ENCODE measurements around the gene RSKR. TPM values are rescaled to one million over a fixed set of nuclear protein-coding genes. Genes with fewer than 3 reads are reported as not detected.
A peak's percentile ranks its signal among the peaks of the same experiment; 100 is the strongest.

The RSKR gene
- total RNA-seq, 2 donors from 2014 or later, result 25.5 to 36.3 TPM

- no peak for ATAC-seq (replicated peaks)
- Mint-ChIP-seq H3K4me1 (peaks cover 30% of the 10 kb centered on the region), H3K9me3 (no peaks in the 10 kb centered on the region), H3K36me3 (ENCODE audit: low read depth) (peaks cover 72% of the 10 kb centered on the region), H3K27ac (peak overlapping the region; percentile 92), H3K27me3 (no peaks in the 10 kb centered on the region), H3K4me3 (peak overlapping the region; percentile 98)
Measured at GRCh38 chr17:28643983-28644786, 30.2 kb upstream of the RSKR start.

GRCh38 chr17:28641579-28641978, 27.6 kb upstream of the RSKR start:
- Mint-ChIP-seq H3K27ac (no peak overlapping the region), H3K9me3 (no peaks in the 10 kb centered on the region), H3K36me3 (ENCODE audit: low read depth) (peaks cover 80% of the 10 kb centered on the region), H3K4me1 (peaks cover 27% of the 10 kb centered on the region), H3K27me3 (no peaks in the 10 kb centered on the region), H3K4me3 (no peak overlapping the region)
- ATAC-seq (replicated peaks), result no peak

GRCh38 chr17:28635506-28635905, 21.5 kb upstream of the RSKR start:
- no peak overlapping the region for H3K4me3 Mint-ChIP-seq
- H3K27me3 Mint-ChIP-seq, result no peaks in the 10 kb centered on the region
- no peaks in the 10 kb centered on the region for H3K9me3 Mint-ChIP-seq
- H3K36me3 Mint-ChIP-seq (ENCODE audit: low read depth), result peaks cover 100% of the 10 kb centered on the region
- peaks cover 14% of the 10 kb centered on the region for H3K4me1 Mint-ChIP-seq
- H3K27ac Mint-ChIP-seq, result no peak overlapping the region
- ATAC-seq (replicated peaks), result no peak

DNA sequence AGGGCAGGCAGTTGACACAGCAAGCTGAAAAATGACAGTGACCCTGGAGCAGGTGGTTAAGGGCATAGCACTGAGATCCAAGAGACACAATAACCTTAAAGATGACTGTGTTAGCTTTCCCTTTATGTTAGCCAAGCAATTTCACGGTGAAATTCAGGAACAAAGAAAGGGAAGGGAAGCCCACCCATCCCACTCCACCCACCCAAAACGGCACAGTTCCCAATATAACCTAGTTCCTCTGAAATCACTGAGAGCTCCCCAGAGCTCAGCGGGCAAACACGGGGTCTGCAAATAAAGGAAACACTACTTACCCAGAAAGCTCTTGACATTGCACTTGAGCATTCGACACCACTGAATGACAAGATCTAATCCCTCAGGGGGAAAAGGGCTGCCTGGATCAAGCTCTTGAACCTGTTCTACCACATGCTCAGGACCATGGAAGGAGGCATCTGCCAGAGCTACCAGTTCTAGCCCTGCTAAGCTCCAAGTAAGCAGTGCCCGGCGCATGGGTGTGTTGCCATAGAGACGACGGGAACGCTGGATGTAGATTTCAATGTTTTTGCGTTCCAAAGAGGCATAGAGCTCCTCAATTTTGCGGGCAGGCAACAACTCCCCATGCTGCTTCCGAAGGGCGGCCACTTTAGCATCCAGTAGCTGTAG, 20.4 kb upstream of the RSKR start:
- no peak for ATAC-seq (replicated peaks)

DNA sequence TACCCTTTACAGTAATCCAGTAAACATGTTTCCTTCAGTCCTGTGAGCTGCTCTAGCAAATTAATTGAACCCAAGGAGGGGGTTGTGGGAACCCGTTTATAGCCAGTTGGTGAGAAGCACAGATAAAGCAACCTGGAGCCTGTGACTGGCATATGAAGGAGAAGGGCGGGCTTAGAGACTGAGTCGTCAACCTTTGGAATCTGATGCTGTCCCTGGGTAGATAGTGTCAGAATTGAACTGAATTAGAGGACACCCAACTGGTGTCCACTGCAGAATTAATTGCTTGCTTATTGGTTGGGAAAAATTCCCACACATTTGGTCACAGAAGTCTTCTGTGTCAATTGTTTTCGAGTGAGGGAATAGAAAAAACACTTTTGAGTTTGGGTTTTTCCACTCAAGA, 12.8 kb upstream of the RSKR start:
- Mint-ChIP-seq H3K36me3 (ENCODE audit: low read depth) (peaks cover 96% of the 10 kb centered on the region), H3K4me1 (peaks cover 10% of the 10 kb centered on the region), H3K9me3 (no peaks in the 10 kb centered on the region), H3K27ac (peak overlapping the region; percentile 61), H3K27me3 (no peaks in the 10 kb centered on the region), H3K4me3 (no peak overlapping the region)
- no peak for ATAC-seq (replicated peaks)

More for the DNA sequence above, 20.4 kb upstream of the RSKR start:
- peaks cover 100% of the 10 kb centered on the region for H3K36me3 Mint-ChIP-seq (ENCODE audit: low read depth)
- H3K27ac Mint-ChIP-seq, result peak overlapping the region; percentile 54
- no peaks in the 10 kb centered on the region for H3K27me3 Mint-ChIP-seq
- no peak overlapping the region for H3K4me3 Mint-ChIP-seq
- peaks cover 14% of the 10 kb centered on the region for H3K4me1 Mint-ChIP-seq
- no peaks in the 10 kb centered on the region for H3K9me3 Mint-ChIP-seq

DNA sequence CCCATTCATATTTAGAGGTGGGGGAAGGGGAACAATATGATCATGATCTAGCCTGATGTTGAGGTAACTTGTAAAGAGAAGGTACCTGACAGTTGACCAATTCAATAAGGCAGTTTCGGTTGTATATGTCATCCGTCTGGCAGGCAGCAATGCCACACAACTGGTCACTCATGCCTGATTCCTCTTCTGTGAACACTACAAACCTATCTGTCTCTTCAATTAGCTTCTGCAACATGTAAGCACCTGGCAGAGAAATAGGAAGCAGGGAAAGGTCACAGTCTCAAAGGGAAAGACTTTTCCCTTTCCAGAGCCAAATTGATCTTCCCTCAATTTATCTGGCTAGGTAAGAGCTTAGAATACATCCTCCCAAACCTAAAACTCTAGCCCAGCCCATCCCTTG, 10.2 kb upstream of the RSKR start:
- Mint-ChIP-seq H3K4me1 (peaks cover 10% of the 10 kb centered on the region), H3K27me3 (no peaks in the 10 kb centered on the region), H3K9me3 (no peaks in the 10 kb centered on the region), H3K4me3 (no peak overlapping the region), H3K36me3 (ENCODE audit: low read depth) (peaks cover 97% of the 10 kb centered on the region), H3K27ac (no peak overlapping the region)
- no peak for ATAC-seq (replicated peaks)

DNA sequence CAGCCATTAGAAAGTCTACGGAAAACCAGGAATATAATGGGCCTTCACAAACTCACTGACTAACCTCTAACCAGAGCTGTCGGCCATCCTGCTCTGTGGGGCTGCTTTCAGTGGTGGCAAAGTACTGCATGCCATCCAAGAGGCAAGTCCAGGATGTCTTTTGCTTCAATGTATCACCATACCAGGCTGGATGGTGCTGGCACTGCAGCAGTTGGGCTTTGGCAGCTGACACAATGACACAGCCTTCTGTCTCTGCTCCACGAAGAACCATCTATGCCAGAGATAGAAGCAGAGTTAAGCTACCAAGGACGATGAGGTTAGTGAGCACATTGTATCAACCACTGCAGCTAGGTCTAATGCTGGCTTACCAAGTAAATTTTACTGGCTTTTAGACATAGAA, 9.7 kb upstream of the RSKR start:
- Mint-ChIP-seq H3K4me3 (no peak overlapping the region), H3K27ac (no peak overlapping the region), H3K36me3 (ENCODE audit: low read depth) (peaks cover 100% of the 10 kb centered on the region), H3K27me3 (no peaks in the 10 kb centered on the region), H3K9me3 (no peaks in the 10 kb centered on the region), H3K4me1 (peaks cover 10% of the 10 kb centered on the region)
- no peak for ATAC-seq (replicated peaks)

DNA sequence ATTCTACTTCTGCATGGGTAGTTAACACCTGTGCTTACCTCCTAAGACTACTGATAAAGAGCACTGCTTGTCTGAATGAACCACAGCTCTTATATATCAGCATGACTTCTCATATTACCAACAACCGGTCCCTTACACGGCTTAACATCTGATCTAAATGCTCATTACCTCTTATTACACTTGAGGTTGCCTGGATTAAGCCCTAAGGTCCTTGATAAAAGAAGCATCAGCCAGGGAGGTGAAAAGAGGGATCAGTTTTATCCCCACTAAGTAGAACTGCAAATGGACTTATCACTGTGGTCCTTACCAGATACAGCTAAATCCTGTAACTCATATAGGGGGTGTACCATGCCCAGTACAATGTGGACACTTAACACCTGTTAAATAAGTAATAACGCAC, 8.2 kb upstream of the RSKR start:
- Mint-ChIP-seq H3K4me3 (no peak overlapping the region), H3K27ac (peak overlapping the region; percentile 10), H3K9me3 (no peaks in the 10 kb centered on the region), H3K4me1 (peaks cover 10% of the 10 kb centered on the region), H3K27me3 (no peaks in the 10 kb centered on the region), H3K36me3 (ENCODE audit: low read depth) (peaks cover 100% of the 10 kb centered on the region)
- ATAC-seq (replicated peaks), result no peak

- Mint-ChIP-seq H3K4me3 (no peak overlapping the region), H3K27me3 (no peaks in the 10 kb centered on the region), H3K9me3 (no peaks in the 10 kb centered on the region), H3K36me3 (ENCODE audit: low read depth) (peaks cover 100% of the 10 kb centered on the region), H3K4me1 (no peaks in the 10 kb centered on the region), H3K27ac (no peak overlapping the region)
- ATAC-seq (replicated peaks), result no peak
Measured at GRCh38 chr17:28620010-28620409, 6.0 kb upstream of the RSKR start.

DNA sequence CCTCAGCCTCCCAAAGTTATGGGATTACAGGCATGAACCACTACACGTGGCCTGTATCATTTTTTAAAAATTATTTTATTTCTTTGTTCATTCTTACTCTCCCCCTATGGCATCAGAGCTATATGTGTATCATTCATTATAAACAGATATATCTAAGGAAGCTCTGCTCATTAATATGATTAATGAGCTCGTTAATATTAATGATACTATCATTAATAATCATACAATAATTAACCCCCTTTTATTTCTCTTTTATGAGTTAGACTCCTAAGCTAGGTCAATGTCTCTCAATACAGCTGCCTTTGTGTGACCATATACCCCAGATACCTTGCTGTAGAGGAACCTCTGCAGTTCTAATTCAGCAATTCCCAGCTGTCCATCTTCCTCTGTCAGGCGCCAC, 4.5 kb upstream of the RSKR start:
- Mint-ChIP-seq H3K27me3 (no peaks in the 10 kb centered on the region), H3K9me3 (no peaks in the 10 kb centered on the region), H3K4me3 (no peak overlapping the region), H3K27ac (no peak overlapping the region), H3K4me1 (no peaks in the 10 kb centered on the region), H3K36me3 (ENCODE audit: low read depth) (peaks cover 100% of the 10 kb centered on the region)
- no peak for ATAC-seq (replicated peaks)

DNA sequence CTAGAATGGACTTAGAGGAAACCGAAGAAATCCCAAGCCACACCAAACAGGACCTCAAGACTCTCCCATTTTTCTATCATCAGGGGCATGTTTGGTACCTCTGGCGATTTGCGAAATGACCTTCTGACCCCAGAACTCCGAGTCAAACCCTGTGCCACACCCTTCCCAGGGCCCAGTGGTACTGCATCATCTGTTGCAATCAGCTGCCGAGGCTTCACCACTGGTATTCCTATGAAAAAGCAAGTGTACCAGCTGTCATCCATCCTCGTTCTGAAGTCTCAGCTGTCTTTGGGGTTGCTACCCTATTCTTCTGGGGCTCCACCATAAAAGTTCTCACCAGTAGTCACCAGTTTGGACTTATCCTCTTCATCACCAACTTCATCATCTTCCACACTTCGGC, 2.3 kb upstream of the RSKR start:
- Mint-ChIP-seq H3K4me1 (no peaks in the 10 kb centered on the region), H3K9me3 (no peaks in the 10 kb centered on the region), H3K27me3 (no peaks in the 10 kb centered on the region), H3K4me3 (no peak overlapping the region), H3K27ac (peak overlapping the region; percentile 56), H3K36me3 (ENCODE audit: low read depth) (peaks cover 98% of the 10 kb centered on the region)
- no peak for ATAC-seq (replicated peaks)

DNA sequence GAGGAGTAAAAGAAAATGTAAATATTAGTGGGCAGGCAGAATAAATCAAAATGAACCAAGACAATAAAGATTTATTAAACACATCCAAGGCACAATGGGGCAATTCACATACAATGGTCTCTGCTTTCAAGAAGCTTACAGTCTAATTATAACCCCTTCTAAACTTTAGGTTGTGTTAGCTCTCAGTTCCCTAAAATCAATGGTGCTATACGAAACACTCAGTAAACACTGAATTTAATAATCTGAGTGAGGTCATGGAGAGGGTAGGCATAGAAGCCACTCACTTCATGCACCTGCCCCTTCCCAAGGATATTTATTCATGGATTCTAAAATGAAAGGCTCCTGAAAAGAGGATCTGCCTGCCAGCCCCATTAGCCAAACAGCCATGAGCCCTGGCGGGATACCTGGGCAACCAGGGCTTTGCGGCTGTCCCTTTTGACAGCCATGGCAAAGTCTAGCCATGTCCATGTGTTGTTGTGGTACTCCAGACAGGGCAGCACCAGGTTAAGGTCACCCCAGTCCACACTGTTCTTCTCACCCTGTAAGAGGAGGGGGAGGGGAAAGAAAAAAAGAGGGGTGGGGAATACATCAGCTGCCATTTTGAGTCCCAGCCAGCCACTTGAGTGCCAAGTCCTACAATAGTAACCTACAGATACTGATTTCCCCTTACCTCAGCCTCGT, 1.4 kb upstream of the RSKR start:
- Mint-ChIP-seq H3K4me3 (no peak overlapping the region), H3K36me3 (ENCODE audit: low read depth) (peaks cover 98% of the 10 kb centered on the region), H3K27me3 (no peaks in the 10 kb centered on the region), H3K27ac (no peak overlapping the region), H3K4me1 (no peaks in the 10 kb centered on the region), H3K9me3 (no peaks in the 10 kb centered on the region)
- no peak for ATAC-seq (replicated peaks)

DNA sequence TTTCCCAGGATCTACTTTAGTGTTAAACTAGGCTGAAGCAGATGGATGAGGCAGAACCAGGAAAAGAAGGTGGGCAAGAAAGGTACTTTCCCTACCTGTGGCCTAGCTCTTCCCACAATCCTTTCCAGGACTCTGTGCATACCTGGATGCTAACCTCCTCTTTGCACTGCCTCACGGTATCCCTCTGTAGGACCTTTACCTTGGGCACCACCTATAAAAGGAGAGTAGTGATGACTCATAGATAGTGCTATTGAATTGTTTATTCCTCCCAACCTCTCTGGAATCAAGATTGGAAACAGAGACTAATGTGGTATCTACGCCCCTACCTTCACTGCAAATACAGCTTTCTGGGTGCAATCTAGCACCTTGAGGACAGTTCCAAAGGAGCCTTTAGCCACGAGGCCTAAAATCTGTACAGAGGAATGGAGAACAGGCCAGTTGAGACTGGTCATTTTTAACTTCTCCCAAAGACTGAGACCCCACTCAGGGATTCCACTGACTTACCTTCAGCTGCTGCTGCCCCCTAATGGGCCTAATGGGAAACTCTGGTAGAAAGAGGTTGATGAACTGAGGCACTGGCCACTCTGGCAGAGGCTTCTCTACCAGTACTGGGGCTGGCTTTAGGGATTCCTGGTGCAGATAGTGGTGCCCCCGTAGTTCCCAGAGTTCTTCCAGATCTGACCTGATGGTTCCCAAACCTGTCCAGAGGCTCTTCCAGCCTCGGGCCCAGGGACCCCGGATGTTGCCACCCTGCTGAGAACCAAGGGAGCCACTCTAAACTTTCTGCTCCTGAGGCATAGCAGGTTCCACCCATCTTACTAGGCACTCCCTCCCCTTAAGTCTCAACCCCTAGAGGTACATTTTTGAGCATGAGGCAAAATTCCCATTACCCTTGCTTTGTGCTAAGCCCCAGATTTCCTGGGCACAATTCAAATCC, 781 bp downstream of the RSKR start:
- H3K4me1 Mint-ChIP-seq, result no peaks in the 10 kb centered on the region
- no peaks in the 10 kb centered on the region for H3K27me3 Mint-ChIP-seq
- no peak overlapping the region for H3K4me3 Mint-ChIP-seq
- no peak overlapping the region for H3K27ac Mint-ChIP-seq
- peaks cover 97% of the 10 kb centered on the region for H3K36me3 Mint-ChIP-seq (ENCODE audit: low read depth)
- peak; percentile 43 for ATAC-seq (replicated peaks)
- no peaks in the 10 kb centered on the region for H3K9me3 Mint-ChIP-seq

DNA sequence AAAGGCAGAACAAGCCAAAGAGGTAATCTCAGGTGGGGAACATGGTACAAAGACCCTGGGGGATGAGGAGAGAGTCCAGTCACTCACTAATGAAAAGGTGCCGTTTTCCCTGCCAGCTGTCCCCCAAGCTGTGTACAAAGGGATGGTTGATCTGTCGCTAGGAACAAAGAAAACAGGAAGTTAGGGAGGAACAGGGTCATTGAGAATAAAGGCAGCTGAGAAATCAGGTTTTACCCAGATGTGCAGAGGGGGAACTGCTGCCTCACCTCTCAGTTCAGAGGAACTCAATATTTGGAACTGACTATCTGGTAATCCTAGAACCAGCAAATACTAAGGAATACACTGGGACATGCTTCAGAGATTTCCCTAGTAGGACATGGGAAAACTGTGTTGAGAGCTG, 1.5 kb downstream of the RSKR start:
- no peaks in the 10 kb centered on the region for H3K27me3 Mint-ChIP-seq
- H3K36me3 Mint-ChIP-seq (ENCODE audit: low read depth), result peaks cover 90% of the 10 kb centered on the region
- no peaks in the 10 kb centered on the region for H3K9me3 Mint-ChIP-seq
- ATAC-seq (replicated peaks), result no peak
- H3K4me1 Mint-ChIP-seq, result no peaks in the 10 kb centered on the region
- no peak overlapping the region for H3K4me3 Mint-ChIP-seq
- H3K27ac Mint-ChIP-seq, result no peak overlapping the region
